Stimulated activated CD8-positive, alpha-beta memory T cell treated with anti-CD3 and anti-CD28 coated beads, Interleukin-7, amount 100 ng/mL, for 4 hours (primary cell): Measurements from ENCODE around the gene ADAMTS15.

ENCODE experiments used
- DNase-seq, 2 donors: peaks; one replicate each; pipeline ENCODE4 v3.0.0-alpha.2; 2020; ENCODE audit warnings: low read depth in 2 of 2

ADAMTS15 gene

DNA sequence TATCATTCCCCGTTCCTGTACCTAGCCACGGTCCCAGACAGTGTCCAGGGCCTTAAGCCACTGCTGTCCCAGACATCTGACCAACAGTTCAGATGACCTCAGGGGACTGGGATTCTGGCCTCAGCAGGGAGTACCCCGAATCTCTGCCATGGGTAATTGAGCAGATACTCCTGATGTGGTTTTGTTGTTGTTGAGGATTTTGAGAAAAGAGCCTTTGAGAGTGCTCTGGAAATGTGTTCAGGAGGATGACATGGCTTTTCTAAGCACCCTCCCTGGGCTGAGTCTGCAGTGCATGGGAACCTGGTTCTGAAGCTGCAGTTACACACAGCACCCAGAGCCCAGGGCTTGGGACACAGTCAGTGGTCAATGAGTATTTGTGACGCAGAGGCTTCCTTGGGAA, 30.4 kb downstream of the ADAMTS15 start:
- no peak for DNase-seq

DNA sequence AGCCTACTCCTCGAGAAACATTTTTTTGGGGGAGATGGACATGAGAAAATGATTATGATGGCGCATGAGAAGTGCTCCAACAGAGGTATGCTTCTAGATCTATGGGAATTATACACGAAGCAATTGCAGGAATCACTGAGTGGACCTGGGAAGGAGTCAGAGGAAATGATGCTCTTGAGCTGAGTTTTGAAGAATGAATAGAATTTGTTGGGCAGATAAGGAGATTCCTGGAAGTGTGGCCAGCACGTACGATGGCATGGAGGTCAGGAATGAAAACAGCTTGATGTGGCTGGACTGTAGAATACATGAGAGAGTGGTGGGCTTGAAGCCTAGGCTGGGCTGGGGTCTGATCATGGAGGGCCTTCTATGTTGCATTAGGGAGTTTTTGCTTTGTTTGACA, 31.7 kb downstream of the ADAMTS15 start:
- DNase-seq, result no peak

DNA sequence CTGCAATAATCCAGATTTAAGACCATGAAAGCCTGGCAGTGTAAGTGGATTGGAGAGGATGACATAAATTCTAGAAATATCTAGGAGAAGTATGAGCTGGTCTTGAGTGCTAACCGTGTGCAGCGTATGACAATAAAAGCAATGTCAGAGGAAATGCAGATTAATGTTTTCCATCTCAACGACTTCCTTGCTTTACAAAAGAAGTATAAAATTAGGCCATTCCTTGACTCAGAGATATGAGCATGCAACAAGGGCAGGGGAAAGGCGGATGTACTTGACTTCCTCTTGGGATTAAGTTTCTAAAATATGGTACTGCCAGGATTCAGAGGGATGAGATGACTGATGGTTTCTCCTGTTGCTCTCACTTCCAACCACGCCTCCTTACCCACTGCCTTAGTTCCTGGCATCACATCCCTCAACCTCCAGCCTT, 32.3 kb downstream of the ADAMTS15 start:
- DNase-seq, result no peak

DNA sequence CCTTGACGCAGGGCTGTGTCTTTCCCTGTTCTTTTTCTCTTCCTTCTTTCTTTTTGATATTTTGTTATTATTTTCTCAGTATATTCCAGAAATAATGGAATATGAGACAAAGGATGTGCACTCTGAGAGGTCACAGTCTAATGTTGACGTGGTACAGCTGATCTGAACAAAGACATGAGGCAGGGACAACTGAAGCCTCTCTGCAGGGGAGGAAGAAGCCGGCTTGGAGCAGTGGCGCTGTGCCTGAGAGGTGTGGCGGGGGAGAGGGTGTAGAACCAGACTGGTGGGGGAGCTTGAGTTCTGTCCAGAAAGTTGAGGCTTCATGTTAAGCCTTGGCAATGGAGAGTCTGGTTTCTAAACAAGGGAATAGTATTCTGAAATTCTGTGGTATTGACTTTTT, 34.7 kb downstream of the ADAMTS15 start:
- DNase-seq, result no peak

DNA sequence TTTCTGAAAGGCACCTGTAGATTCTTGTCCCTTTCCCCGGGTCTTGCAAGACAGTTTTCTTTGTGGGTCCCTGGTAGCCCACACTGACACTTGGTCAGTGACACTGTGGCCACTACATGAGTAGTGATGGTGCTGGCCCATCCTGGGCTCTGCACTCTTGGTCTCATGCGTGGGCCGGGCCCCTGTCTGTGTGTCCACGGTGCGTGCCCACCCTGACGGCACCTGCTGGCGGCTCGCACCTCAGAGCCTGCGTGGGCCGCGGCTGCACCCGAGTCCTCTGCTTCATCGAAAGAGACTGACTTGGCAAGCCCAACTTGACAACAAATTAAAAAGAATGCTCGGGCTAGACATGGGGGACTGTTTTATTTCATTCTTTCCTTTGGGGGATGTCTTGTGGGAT, 37.5 kb downstream of the ADAMTS15 start:
- DNase-seq, result no peak

DNA sequence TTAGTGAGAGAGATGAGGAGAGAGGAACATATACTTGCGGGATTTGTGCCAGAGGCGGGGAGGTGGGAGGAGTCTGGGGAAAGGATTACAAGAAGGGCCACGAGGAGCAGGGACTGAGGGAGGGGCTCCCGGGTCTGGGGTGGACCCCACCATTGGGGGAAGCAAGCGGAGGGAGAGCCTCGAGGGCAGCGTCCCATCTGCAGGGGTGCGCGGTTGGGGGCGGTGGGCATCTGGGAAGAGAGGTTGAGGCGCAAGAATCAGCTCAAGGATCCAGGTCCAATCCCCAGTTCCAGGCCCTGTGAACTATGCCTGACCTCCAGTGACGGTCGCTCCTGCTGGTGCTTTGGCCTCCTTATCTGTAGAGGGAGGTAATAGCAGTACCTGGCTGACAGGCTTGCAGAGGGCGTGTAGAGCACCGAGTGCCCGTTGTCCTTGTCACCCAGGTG, 38.0 kb downstream of the ADAMTS15 start:
- DNase-seq, result no peak

DNA sequence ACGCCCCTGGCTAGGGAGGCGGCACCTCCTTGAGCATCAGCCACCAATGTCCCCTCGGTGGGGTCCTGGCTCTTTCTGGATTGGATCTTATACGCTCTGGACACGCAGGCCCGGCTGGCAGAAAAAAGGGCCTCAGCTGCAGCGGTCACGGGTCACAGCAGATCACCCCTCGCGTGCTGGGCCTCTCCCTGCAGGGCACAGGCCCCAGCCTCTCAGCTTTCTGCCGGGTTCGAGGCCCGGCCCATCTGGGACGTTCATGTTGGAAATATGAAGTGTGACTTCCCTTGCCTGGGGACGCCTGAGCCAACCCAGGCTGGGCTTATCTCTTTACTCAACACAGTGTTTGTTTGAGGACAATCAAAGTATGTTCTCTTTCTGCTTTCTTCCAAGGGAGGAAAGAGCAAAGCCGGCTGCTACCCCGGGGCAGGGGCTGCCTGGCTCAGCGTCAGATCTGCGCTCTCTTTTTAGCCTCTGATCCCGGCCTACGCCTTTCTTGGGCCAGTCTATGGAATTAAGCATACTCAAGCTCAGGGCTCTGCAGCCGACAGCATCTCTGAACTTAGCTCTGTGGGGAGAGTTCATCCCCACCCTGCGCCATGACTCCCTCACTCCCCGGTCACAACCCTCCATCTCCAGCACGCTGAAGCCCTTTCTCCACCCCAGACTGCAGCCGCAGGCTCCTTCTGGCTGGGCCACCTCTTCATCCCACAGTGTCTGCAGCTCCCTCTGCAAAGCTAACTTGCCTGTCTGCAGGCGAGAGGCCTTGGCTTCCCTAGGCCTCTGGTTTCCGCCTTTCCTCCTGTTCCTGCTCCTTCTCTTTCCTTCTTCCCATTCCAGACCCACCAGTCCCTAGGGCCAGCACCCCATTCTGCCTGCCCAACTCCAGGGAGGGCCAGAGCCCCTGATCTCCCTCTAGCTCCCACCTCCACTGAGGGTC, 38.8 kb downstream of the ADAMTS15 start:
- no peak for DNase-seq

DNA sequence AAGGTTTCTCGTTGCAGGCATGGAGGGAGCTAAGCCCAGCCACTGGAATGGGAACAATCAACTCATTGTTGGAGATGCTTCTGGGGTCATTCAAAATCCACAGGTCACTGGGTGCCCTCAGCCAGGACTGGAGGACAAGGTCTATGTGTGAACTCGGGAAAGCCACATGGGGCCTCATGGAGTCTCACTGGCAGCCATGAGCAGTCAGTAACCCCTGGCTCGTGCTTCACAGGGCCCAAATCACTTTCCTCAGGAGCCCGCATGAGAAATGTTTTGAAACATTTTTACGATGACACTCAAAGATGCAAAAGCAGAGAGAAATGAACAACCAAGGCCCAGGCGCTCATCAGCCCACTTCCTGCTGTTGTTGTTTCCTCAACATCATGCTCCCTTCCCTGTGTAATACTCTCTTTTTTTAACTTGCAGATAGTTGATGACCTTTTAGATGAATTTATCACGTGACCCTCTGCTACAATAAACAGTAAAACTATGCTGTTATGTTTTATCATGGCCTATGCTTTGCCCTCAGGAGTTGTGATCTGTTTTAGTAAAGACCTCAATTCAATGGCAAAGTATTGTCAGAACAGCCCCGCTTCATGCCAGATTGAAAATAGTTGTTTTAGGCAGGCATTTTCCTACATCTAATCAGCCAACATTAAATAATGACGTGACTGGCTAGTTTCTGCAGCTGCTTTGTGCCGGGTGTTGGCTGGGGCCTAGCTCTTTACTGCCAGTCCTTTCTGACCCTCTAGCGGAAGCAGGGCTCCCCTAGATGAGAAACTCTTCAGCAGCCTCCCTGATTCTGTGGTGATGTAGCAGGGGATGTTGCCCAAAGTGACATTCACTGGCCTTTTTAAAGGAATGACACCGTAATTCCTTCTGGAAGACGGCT, 39.7 kb downstream of the ADAMTS15 start:
- no peak for DNase-seq

DNA sequence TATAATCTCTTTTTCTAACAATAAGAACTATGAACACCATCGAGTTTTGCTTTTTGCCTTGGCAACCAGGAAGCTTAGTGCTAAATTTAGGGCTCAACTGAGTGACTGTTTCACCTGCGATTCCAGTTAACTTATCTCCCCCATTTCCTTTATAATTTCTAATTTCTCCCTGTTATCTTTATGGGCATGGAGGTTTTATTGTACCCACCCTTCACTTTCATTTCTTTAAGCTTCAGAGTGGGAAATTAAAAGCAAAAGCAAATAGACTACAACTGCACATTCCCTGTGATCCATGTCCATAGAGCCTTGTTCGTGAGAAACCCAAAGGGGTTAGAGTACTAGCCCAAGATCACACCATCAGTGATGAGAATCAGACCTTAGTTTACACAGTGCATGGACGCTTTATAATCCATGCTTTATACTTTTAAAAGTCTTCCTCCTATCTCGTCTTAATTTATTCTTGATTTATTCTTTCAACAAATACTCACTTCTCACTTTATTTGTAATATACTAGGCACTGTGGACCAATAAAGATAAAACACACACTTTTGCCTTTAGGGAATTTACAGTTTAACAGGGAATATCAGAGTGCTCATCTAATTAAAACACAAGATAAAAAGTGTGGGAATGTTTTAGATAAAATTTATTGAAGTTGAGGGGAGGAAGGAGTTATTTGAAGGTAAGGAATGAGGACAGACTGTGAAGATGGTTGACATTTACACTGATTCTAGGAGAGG, 40.6 kb downstream of the ADAMTS15 start:
- no peak for DNase-seq

DNA sequence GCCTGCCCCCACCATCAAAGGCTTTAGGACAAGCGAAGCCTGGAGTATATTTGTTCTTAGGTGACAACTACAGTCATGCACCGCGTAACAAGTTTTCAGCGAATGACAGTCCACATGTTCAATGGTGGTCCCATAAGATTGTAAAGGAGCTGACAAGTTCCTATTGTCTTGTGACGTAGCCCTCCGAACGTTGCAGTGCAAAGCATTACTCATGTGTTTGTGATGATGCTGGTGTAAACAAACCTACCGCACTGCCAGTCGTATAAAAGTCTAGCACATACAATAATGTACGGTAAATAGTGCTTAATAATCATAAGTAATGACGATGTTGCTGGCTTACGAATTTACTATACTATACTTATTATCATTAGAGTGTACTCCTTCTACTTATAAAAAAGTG, 41.3 kb downstream of the ADAMTS15 start:
- DNase-seq, result no peak

DNA sequence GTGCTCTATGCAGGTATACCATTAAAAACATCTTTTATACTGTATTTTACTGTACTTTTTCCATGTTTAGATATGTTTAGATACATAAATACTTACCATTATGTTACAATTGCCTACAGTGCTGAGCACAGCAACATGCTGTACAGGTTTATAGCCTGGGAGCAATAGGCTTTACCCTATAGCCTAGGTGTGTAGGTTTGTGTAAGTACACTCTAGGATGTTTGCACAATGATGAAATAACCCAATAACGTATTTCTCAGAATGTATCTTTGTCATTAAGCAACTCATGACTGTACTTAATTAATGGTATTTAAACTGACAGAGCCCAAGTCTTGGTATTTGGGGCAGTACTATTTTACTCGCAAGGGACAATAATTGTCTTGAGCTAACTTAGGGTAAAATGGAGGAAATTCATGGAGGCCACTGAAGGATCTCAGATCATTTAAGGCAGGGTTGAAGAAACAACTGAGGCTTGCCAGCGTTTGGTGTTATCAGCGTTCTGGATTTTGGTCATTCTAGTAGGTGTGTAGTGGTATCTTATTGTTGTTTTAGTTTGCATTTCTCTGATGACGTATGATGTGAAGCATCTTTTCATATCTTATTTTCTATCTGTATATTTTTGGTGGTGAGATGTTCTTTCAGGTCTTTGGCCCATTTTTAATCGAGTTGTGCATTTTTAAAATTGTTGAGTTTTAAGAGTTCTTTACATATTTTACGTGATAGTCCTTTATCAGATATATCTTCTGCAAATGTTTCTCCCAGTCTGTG, 42.4 kb downstream of the ADAMTS15 start:
- DNase-seq, result no peak

DNA sequence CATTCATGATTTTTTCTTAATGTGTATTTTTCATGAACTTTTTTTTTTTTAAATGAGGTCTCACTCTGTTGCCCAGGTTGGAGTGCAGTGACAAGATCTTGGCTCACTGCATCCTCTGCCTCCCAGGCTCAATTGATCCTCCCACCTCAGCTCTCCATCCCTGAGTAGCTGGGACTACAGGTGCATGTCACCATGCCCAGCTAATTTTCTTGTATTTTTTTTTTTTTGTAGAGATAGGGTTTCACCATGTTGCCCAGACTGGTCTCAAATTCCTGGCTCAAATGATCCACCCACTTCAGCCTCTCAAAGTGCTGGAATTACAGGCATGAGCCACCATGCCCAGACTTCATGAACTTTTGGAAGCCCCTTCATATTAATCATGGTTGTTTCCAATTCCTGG, 49.7 kb downstream of the ADAMTS15 start:
- no peak for DNase-seq

DNA sequence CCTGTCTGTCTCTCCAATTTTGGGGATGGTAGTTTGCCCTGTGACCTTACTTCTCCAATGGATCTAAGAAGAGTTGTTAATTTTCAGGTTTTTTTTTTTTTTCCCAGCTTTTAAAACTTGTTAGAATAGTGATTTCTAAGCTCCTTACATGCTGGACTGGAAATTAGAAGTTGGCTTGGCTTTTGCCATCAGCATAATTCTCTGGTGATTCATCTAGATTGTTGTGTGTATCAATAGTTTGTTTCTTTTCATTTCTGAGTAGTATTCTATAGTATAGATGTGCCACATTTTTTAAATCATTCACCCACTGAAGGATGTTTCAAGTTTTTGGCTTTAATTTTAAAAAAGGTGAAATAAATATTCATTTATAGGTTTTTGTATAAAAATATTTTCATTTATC, 51.4 kb downstream of the ADAMTS15 start:
- no peak for DNase-seq

DNA sequence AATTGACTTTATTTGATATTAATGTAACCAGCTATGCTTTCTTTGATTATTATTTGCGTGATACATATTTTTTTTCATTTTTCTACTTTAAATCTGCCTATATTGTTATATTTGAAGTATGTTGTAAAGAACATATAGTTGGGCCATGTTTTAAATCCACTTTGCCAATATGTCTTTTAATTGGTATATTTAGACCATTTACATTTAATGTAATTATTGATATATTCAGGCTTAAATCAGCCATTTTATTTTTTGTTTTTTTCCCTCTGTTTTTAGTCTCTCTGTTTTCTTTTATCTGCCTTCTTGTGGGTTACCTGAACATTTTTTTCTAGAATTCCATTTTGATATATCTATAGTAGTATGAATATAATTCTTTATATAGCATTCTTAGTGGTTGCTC, 55.9 kb downstream of the ADAMTS15 start:
- no peak for DNase-seq

DNA sequence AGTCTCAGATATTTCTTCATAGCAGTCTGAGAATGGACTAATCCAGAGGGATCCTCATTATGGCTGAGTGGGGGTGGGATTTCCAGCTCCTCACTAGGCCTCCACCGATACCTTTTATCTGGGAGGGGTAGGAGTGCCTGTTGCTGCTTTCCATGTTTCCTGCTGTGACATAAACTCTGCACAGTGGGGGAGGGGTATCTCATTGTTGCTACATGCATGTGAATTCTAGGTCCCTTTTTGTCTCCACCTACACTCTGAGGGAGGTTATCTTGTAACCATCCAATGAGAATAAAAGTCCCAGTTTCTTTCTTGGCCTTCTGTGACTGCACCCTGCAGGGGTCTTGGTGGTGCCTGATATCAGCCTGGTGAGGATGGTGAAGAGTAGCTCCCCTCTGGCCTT, 60.5 kb downstream of the ADAMTS15 start:
- no peak for DNase-seq

DNA sequence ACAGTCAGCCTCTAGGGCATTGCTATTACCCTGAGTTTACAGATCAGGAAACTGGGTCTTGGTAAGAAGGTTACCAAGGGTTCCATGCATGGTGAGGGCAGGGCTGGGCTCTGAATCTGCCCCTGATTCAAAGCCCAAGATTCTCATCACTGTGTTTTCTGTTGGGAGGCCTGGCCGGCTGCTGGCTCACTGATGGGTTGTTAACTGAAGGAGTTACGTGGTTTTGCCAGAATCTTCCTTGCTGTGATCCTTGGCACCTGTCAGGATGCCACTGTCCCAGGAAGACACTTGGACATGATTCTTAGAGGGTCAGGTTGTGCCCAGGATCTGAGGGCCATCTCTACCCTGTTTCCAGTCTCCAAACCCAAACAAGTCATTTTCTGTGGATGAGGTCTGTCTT, 61.5 kb downstream of the ADAMTS15 start:
- DNase-seq, result no peak

DNA sequence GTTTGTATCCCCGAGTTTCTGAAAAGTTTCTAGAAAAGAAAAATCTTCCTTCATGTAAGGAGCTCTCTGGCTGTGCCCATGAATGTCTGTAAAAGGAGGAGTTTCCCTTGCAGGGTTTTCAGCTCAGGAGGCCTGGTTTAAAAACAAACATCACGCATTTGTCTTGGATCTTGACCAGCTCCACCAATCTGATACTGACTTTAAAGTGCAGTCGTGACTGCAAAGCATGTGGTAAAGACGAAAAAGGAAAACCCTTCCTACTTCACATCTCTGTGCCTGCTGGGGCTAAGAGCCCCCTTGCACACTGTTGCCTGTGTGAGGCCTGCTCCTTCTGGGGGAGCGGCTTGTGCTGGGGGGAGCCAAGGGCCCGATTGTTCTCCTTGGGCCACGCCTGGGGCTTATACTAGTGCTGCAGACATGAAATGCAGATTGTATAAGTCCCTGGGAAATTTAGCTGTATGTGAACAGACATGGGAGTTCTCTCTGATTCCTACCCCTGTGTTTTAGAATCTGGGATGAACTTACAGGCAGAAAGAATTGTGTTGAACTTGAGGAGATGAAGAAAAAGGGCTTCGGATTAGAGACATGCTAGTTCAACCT, 62.1 kb downstream of the ADAMTS15 start:
- DNase-seq, result no peak

DNA sequence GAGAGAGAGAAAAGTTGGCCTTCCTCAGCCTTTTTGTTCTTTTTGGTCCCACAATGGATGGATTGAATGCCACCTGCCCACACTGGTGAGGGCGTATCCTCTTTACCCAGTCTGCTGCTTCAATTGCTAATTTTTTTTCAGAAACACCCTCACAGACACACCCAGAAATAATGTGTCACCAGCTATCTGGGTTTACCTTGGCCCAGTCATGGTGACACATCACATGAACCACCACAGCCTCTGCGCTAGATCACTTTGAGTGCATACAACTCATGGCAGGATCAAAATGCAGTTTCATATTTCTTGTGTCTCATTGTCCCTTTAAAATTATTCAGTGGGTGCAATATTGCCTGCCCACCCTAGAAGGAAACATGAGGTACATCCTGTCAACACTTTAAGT, 63.3 kb downstream of the ADAMTS15 start:
- no peak for DNase-seq

DNA sequence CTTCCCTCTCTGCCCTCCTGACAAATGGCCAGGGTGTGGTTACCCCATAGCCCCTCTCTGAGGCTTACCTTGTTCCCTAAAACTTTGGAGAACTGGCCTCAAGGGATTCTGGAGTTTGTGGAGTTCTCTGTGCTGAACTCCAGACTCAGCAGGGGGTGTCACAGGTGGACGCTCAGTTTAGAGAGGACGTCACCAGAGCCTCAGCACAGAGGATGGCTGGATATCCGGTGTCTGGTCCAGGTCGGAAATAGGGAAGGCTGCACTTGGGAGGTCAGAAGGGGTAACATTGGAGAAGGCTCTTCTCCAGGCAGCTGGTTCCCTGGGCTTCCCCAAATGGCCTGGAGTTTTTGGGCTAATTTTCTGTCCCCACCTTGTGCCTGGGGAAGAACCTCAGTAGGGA, 64.2 kb downstream of the ADAMTS15 start:
- no peak for DNase-seq

DNA sequence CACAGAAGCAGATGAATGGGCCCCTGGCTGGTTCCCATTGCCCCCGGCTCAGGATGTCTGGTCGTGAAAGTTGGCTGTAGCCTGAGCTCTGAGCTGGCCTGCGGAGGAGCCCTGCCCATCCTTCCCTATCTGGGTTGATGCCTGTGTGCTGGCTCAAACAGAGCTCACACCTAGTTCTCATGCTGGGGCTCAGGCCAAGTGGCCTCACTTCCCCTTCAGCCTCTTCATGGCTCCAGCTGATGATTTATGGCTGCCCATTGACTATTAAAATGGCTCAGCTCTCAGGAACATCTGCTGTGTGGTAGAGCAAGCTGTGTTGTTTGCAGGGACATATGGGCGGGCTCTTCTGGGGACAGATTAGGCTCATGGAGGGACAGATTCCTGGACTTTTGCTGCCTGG, 64.7 kb downstream of the ADAMTS15 start:
- DNase-seq, result no peak

DNA sequence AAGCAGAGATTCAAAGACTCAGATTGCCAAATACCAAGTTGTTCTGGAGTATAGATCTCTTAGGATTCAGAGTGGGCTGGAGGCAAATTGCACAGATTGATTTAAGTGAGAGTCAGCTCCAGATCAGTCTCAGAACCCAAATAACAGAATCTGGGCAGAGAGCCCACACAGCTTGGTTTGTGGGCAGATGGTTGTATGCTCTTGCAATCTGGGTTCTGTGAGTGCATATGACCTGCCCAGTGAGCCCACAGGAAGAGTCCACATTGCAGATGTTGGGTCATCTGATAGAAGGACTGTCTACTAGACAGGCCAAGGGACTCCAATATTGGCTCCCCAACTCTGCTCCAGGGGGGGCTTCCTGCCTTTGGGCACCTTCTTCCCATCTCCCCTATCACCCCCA, 65.9 kb downstream of the ADAMTS15 start:
- no peak for DNase-seq
